ENCODE data around the gene DSP. TPM values are rescaled to one million over a fixed set of nuclear protein-coding genes. Genes with fewer than 3 reads are reported as not detected.
A peak's percentile ranks its signal among the peaks of the same experiment; 100 is the strongest.

The DSP gene
- total RNA-seq, 1 experiment from 2014 or later: 227 TPM

GRCh38 chr6:7578931-7579330, 37.5 kb downstream of the DSP start:
- no peaks in the 10 kb centered on the region for H3K4me1 Mint-ChIP-seq (ENCODE audit: insufficient read depth, unreplicated experiment)
- CTCF ChIA-PET: interaction anchor here (0.6 to 0.7 kb wide), 2 partner anchors 153 to 155 kb away, joined by 3 to 5 read pairs; no protein-coding TSS in a partner anchor
- no peak for TF ChIP-seq CTCF (IDR thresholded peaks at IDR 0.05; ENCODE audit: unreplicated experiment)
- DNase-seq (ENCODE audit: unreplicated experiment): no peak
- no peaks in the 10 kb centered on the region for H3K27me3 Mint-ChIP-seq (ENCODE audit: insufficient read depth, unreplicated experiment)
- H3K4me3 Mint-ChIP-seq (ENCODE audit: unreplicated experiment): no peak overlapping the region
- no TSS peak for BruUV-seq (replicated peaks)
- H3K36me3 Mint-ChIP-seq (ENCODE audit: insufficient read depth, unreplicated experiment): no peaks in the 10 kb centered on the region
- no peaks in the 10 kb centered on the region for H3K9me3 Mint-ChIP-seq (ENCODE audit: unreplicated experiment)
- intact Hi-C loops (cut with micrococcal nuclease): no loop called here
- POLR2A ChIA-PET: interaction anchor here (0.6 to 2.4 kb wide), 8 partner anchors 9 to 265 kb away, joined by 3 to 12 read pairs (median 6); partner anchors contain the start of genes CAGE1 and RIOK1
- H3K27ac Mint-ChIP-seq (ENCODE audit: low read depth, unreplicated experiment): no peak overlapping the region

GRCh38 chr6:7579851-7580250, 38.4 kb downstream of the DSP start:
- CTCF ChIA-PET: no interaction called here

GRCh38 chr6:7580537-7580926, 39.1 kb downstream of the DSP start:
- Mint-ChIP-seq H3K9me3 (ENCODE audit: unreplicated experiment) (no peaks in the 10 kb centered on the region), H3K4me3 (ENCODE audit: unreplicated experiment) (no peak overlapping the region), H3K27me3 (ENCODE audit: insufficient read depth, unreplicated experiment) (no peaks in the 10 kb centered on the region), H3K36me3 (ENCODE audit: insufficient read depth, unreplicated experiment) (no peaks in the 10 kb centered on the region), H3K27ac (ENCODE audit: low read depth, unreplicated experiment) (no peak overlapping the region), H3K4me1 (ENCODE audit: insufficient read depth, unreplicated experiment) (no peaks in the 10 kb centered on the region)
- no peak for TF ChIP-seq CTCF (IDR thresholded peaks at IDR 0.05; ENCODE audit: unreplicated experiment)
- ChIA-PET CTCF (no interaction called here), POLR2A (interaction anchor here (0.6 to 2.4 kb wide), 13 partner anchors 8 to 288 kb away, joined by 3 to 12 read pairs (median 4); partner anchors contain the start of gene SNRNP48)
- no peak for DNase-seq (ENCODE audit: unreplicated experiment)
- intact Hi-C loops (cut with micrococcal nuclease): no loop called here
- BruUV-seq (replicated peaks): no TSS peak

More at GRCh38 chr6:7579851-7580250, 38.4 kb downstream of the DSP start:
- TSS peak; percentile 16 for BruUV-seq (replicated peaks)
- Mint-ChIP-seq H3K4me1 (ENCODE audit: insufficient read depth, unreplicated experiment) (no peaks in the 10 kb centered on the region), H3K36me3 (ENCODE audit: insufficient read depth, unreplicated experiment) (no peaks in the 10 kb centered on the region), H3K27me3 (ENCODE audit: insufficient read depth, unreplicated experiment) (no peaks in the 10 kb centered on the region), H3K4me3 (ENCODE audit: unreplicated experiment) (no peak overlapping the region), H3K27ac (ENCODE audit: low read depth, unreplicated experiment) (no peak overlapping the region), H3K9me3 (ENCODE audit: unreplicated experiment) (no peaks in the 10 kb centered on the region)
- TF ChIP-seq CTCF (IDR thresholded peaks at IDR 0.05; ENCODE audit: unreplicated experiment): no peak
- intact Hi-C loops (cut with micrococcal nuclease): no loop called here
- POLR2A ChIA-PET: interaction anchor here (0.5 to 2.4 kb wide), 14 partner anchors 8 to 268 kb away, joined by 3 to 12 read pairs (median 4); partner anchors contain the start of genes CAGE1, RIOK1 and SNRNP48
- no peak for DNase-seq (ENCODE audit: unreplicated experiment)

- Mint-ChIP-seq H3K4me1 (ENCODE audit: insufficient read depth, unreplicated experiment) (no peaks in the 10 kb centered on the region), H3K9me3 (ENCODE audit: unreplicated experiment) (no peaks in the 10 kb centered on the region), H3K4me3 (ENCODE audit: unreplicated experiment) (no peak overlapping the region), H3K36me3 (ENCODE audit: insufficient read depth, unreplicated experiment) (no peaks in the 10 kb centered on the region), H3K27ac (ENCODE audit: low read depth, unreplicated experiment) (no peak overlapping the region), H3K27me3 (ENCODE audit: insufficient read depth, unreplicated experiment) (no peaks in the 10 kb centered on the region)
- no peak for TF ChIP-seq CTCF (IDR thresholded peaks at IDR 0.05; ENCODE audit: unreplicated experiment)
- intact Hi-C loops (cut with micrococcal nuclease): no loop called here
- DNase-seq (ENCODE audit: unreplicated experiment): no peak
- CTCF ChIA-PET: interaction anchor here (0.6 kb wide), 1 partner anchor 99 kb away, joined by 3 read pairs; no protein-coding TSS in a partner anchor
- no TSS peak for BruUV-seq (replicated peaks)
- POLR2A ChIA-PET: interaction anchor here (0.6 to 2.4 kb wide), 10 partner anchors 9 to 289 kb away, joined by 3 to 12 read pairs (median 3); partner anchors contain the start of gene SNRNP48
Measured at GRCh38 chr6:7580927-7581618, 39.6 kb downstream of the DSP start.
